Spleen (tissue), 7 donors: ENCODE results near the gene CA9.

ENCODE experiments used
- CTCF ChIP-seq, 11 experiments: fragments of 200-600 bp in 7 of 11; fragments of 450-650 bp in 4 of 11; sonication (generic) in 4 of 11; IDR thresholded peaks in 8 of 11; conservative IDR thresholded peaks in 3 of 11; 1 replicate in 7 of 11; 2 replicates in 4 of 11; pipeline versions ENCODE4 v1.4.0 to v1.8.0; 2016 to 2021; ENCODE audit warnings: antibody characterized with exemption in 11 of 11, inconsistent platforms in 4 of 11, mild to moderate bottlenecking in 1 of 11
- POLR2A ChIP-seq, 3 donors: fragments of 450-650 bp; IDR thresholded peaks; one replicate each; pipeline ENCODE4 v1.5.1; 2017; ENCODE audit warnings: antibody characterized with exemption in 3 of 3, mild to moderate bottlenecking in 1 of 3
- POLR2AphosphoS5 ChIP-seq, 3 donors: sonication (generic); formaldehyde crosslinking; IDR thresholded peaks; one replicate each; pipeline ENCODE4 v1.5.1; 2017; ENCODE audit warnings: antibody characterized with exemption in 3 of 3
- donor health status: DM: no; HTN: no; CAD: no; lungs with moderate emphysema.
- donor health status: DM: no; HTN: no; CAD: no.
- donor health status: DM: no; HTN: no; CAD: no.

- TF ChIP-seq POLR2A (IDR thresholded peaks at IDR 0.05) (no peak), CTCF (IDR thresholded peaks at IDR 0.05 in 8 of 11, conservative IDR thresholded peaks at IDR 0.05 in 3 of 11) (no peak), POLR2AphosphoS5 (IDR thresholded peaks at IDR 0.05) (no peak)
Measured at GRCh38 chr9:35713578-35713977, 39.9 kb downstream of the CA9 start.
